Heart left ventricle (tissue), 16 donors: ENCODE results near the gene CLDN17. TPM values are rescaled to one million over a fixed set of nuclear protein-coding genes. Genes with fewer than 3 reads are reported as not detected.

Experiments
- ATAC-seq, 4 donors: fragments of 200-7000 bp; cut with Tn5 transposase; one replicate each; pipeline ENCODE4 v1.9.1; 2020 to 2022; ENCODE audit warnings: moderate library complexity in 4 of 4, mild to moderate bottlenecking in 3 of 4, moderate number of reproducible peaks in 1 of 4
- DNase-seq, 5 donors: peaks; one replicate each; pipeline ENCODE4 v3.0.0-alpha.2; 2020
- H3K27ac ChIP-seq, 12 donors: fragments of 200-600 bp; sonication (generic) in 4 of 12; one replicate each; pipeline versions ENCODE4 v1.5.0 to v1.8.0; 2016 to 2022; ENCODE audit warnings: mild to moderate bottlenecking in 2 of 12
- H3K27me3 ChIP-seq, 9 donors: fragments of 200-600 bp; sonication (generic) in 2 of 9; one replicate each; pipeline versions ENCODE4 v1.5.1 to v1.8.0; 2016 to 2022; ENCODE audit warnings: mild to moderate bottlenecking in 3 of 9
- H3K36me3 ChIP-seq, 9 donors: fragments of 200-600 bp; sonication (generic) in 2 of 9; one replicate each; pipeline versions ENCODE4 v1.5.0 to v1.8.0; 2018 to 2022; ENCODE audit warnings: mild to moderate bottlenecking in 2 of 9
- H3K4me1 ChIP-seq, 12 donors: fragments of 200-600 bp; sonication (generic) in 4 of 12; one replicate each; pipeline versions ENCODE4 v1.5.0 to v1.8.0; 2016 to 2022; ENCODE audit warnings: mild to moderate bottlenecking in 3 of 12
- H3K4me3 ChIP-seq, 12 donors: fragments of 200-600 bp; sonication (generic) in 4 of 12; one replicate each; pipeline versions ENCODE4 v1.5.0 to v1.8.0; 2017 to 2022; ENCODE audit warnings: mild to moderate bottlenecking in 9 of 12, moderate library complexity in 4 of 12
- H3K9me3 ChIP-seq, 12 donors: fragments of 200-600 bp; sonication (generic) in 4 of 12; one replicate each; pipeline versions ENCODE4 v1.5.0 to v1.8.0; 2016 to 2022; ENCODE audit warnings: mild to moderate bottlenecking in 1 of 12
- POLR2A ChIP-seq, 2 donors: fragments of 450-650 bp; IDR thresholded peaks; one replicate each; pipeline ENCODE4 v1.6.1; 2017; ENCODE audit warnings: antibody characterized with exemption in 2 of 2, mild to moderate bottlenecking in 2 of 2, moderate library complexity in 2 of 2
- WGBS, 4 donors: extraction: QIAGEN DNeasy Blood & Tissue Kit in 2 of 4; methylation state at CpG; one replicate each; pipeline versions ENCODE4 v1.1.5 to v1.1.7; 2013 to 2018; 5-methylcytosine and 5-hydroxymethylcytosine counted together
- intact Hi-C, 10 donors: fragments of 100-400 bp; cut with DNase I; formaldehyde crosslinking; loops; one replicate each; pipeline versions ENCODE4 v1.11.1 to v1.14.2; 2022
- polyA plus RNA-seq, 2 donors: library from polyadenylated mRNA; stranded (reverse); fragments of 200-250 nt; gene quantifications; one replicate each; pipeline ENCODE4 v1.2.3, GENCODE V29; 2013
- total RNA-seq, 9 donors: library from RNA; depleted of rRNA in 2 of 9; stranded (reverse); fragments of >200 nt in 2 of 9; fragmentation: NEBNext Ultra II Directional in 3 of 9; extraction: Animal tissue kit (Norgen Biotek cat#: 25700) in 3 of 9; gene quantifications; one replicate each; pipeline versions ENCODE4 v1.1.0 to v1.2.4, GENCODE V29; 2016 to 2023
- TF ChIP-seq, protein P1 (sequence below), 12 donors: fragments of 200-600 bp; sonication (generic) in 4 of 12; IDR thresholded peaks; one replicate each; pipeline versions ENCODE4 v1.5.0 to v1.8.0; 2018 to 2022; ENCODE audit warnings: antibody characterized with exemption in 12 of 12, mild to moderate bottlenecking in 5 of 12
- donor health status: ischemic (EF 13 %, LVEDD 7.1; RV severe dilation, severe dysfunction).
- donor health status: healthy with polysubstance abuse.
- donor health status: DM: no; HTN: yes; CAD: no.
- donor health status: DM: no; HTN: no; CAD: no.
- donor health status: ischemic (EF 25% LVEDD 6.9; RV normal size, moderate dysfunction).
- donor health status: ischemic (EF 25% LVEDD 5.7; RV mildly dilated, moderate dysfunction).
- donor health status: healthy.
- donor health status: DM: yes; HTN: yes; CAD: no.
- donor health status: ischemic (EF 35%, LVEDD 5.7; RV mildly dilated, moderate dysfunction).
- donor health status: nonischemic (EF 11% LVEDD 7.7; RV severe dilation, severe dysfunction).
- donor health status: DM: yes; HTN: yes; CAD: no.
- donor health status: PGD.
- donor health status: ischemic (EF 29% LVEDD 5.4; RV normal size, mild dysfunction).
- donor health status: nonischemic (EF 23%, LVEDD 6.1; RV moderate dilation, normal function).

CLDN17 gene
- total and polyA plus RNA-seq, 11 donors = not detected

DNA sequence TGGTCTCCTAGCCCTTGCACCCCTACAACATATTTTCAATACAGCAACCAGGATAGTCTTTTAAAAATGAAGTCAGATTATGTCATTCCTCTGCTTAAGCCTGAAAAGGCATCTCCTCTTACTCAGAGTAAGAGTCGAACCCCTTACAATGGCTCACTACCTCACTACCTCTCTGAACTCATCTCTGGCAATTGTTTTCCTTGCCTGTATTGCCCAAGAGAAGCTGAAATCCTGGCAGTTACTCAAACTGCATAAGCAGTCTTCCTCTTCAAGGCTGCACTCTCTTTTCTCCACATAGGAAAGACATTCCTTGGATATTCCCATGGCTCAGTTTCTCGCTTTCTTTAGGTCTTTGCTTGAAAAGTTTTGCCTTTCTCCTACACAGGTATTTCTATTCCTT lies 26.6 kb upstream of the CLDN17 start:
- H3K36me3 ChIP-seq = no peaks in the 10 kb centered on the region
- TF ChIP-seq, protein P1, sequence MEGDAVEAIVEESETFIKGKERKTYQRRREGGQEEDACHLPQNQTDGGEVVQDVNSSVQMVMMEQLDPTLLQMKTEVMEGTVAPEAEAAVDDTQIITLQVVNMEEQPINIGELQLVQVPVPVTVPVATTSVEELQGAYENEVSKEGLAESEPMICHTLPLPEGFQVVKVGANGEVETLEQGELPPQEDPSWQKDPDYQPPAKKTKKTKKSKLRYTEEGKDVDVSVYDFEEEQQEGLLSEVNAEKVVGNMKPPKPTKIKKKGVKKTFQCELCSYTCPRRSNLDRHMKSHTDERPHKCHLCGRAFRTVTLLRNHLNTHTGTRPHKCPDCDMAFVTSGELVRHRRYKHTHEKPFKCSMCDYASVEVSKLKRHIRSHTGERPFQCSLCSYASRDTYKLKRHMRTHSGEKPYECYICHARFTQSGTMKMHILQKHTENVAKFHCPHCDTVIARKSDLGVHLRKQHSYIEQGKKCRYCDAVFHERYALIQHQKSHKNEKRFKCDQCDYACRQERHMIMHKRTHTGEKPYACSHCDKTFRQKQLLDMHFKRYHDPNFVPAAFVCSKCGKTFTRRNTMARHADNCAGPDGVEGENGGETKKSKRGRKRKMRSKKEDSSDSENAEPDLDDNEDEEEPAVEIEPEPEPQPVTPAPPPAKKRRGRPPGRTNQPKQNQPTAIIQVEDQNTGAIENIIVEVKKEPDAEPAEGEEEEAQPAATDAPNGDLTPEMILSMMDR (IDR thresholded peaks at IDR 0.05) = no peak
- no peak for TF ChIP-seq POLR2A (IDR thresholded peaks at IDR 0.05)
- H3K27me3 ChIP-seq = no peaks in the 10 kb centered on the region
- no peaks in the 10 kb centered on the region for H3K9me3 ChIP-seq
- H3K4me3 ChIP-seq = no peak overlapping the region
- WGBS, 4 donors = 80 to 91% (median 90%) methylated on average over 2 of the region's 2 CpGs
- ATAC-seq (no peak), DNase-seq (no peak)
- intact Hi-C loops = no loop called here
- no peak overlapping the region for H3K27ac ChIP-seq
- no peaks in the 10 kb centered on the region for H3K4me1 ChIP-seq

GRCh38 chr21:30190554-30190953 lies 23.9 kb upstream of the CLDN17 start:
- Histone ChIP-seq H3K9me3 (no peaks in the 10 kb centered on the region), H3K36me3 (no peaks in the 10 kb centered on the region), H3K27me3 (no peaks in the 10 kb centered on the region), H3K4me3 (no peak overlapping the region), H3K27ac (no peak overlapping the region), H3K4me1 (no peaks in the 10 kb centered on the region)
- ATAC-seq (no peak), DNase-seq (no peak)
- intact Hi-C loops = no loop called here
- 61 to 73% (median 68%) methylated on average over 7 of the region's 7 CpGs for whole genome bisulfite sequencing, 4 donors
- TF ChIP-seq POLR2A (IDR thresholded peaks at IDR 0.05) = no peak
- TF ChIP-seq, protein P1 (IDR thresholded peaks at IDR 0.05) = no peak

DNA sequence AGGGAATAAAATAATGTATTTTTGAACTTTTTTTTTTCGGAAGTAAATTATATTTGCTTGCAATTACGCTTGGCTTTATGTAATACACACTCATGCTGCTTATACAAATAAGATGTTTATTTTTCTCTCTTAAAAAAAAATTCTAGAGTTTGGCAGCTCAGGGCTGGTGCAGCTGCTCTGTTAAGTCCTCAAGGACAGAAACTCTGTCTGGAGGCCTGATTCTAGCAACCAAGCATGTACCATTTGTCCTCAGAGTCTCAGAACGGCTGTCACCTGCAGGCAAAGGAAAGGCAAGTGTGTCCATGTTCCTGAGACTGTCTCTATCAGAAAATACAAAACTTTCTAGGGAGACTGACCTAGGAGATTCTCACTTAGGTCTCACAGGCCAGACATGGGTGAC lies 23.2 kb upstream of the CLDN17 start:
- intact Hi-C loops = no loop called here
- ATAC-seq = no peak
- Histone ChIP-seq H3K4me3 (no peak overlapping the region), H3K9me3 (no peaks in the 10 kb centered on the region), H3K4me1 (no peaks in the 10 kb centered on the region), H3K27ac (no peak overlapping the region), H3K27me3 (no peaks in the 10 kb centered on the region), H3K36me3 (no peaks in the 10 kb centered on the region)
- no peak for DNase-seq
- TF ChIP-seq POLR2A (IDR thresholded peaks at IDR 0.05) = no peak
- TF ChIP-seq, protein P1 (IDR thresholded peaks at IDR 0.05) = no peak
- 64 to 78% (median 72%) methylated on average over 3 of the region's 3 CpGs for WGBS, 4 donors

DNA sequence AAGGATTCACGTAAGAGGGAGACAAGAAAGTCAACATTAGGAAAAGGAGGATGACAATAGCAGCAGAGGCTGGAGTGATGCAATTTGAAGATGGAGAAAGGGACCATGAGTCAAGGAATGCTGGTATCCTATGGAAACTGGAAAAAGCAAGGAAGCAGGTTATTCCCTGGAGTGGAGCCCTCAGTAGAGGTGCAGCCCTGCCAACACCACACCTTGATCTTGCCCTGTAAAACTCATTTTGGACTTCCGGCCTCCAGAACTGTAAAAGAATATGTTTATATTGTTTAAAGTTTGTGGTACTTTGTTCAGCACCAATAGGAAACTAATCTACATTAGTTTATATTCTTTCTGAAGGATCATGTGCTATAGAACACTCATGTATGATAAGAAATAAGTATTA lies 19.6 kb upstream of the CLDN17 start:
- Histone ChIP-seq H3K4me1 (no peaks in the 10 kb centered on the region), H3K27me3 (no peaks in the 10 kb centered on the region), H3K4me3 (no peak overlapping the region), H3K27ac (no peak overlapping the region), H3K9me3 (no peaks in the 10 kb centered on the region), H3K36me3 (no peaks in the 10 kb centered on the region)
- no peak for ATAC-seq
- WGBS, 4 donors = 86 to 91% (median 90%) methylated on average over 2 of the region's 2 CpGs
- DNase-seq = no peak
- intact Hi-C loops = no loop called here
- TF ChIP-seq, protein P1 (IDR thresholded peaks at IDR 0.05) = no peak
- TF ChIP-seq POLR2A (IDR thresholded peaks at IDR 0.05) = no peak
